ENCODE data around the gene TAF7L.

TAF7L gene

DNA sequence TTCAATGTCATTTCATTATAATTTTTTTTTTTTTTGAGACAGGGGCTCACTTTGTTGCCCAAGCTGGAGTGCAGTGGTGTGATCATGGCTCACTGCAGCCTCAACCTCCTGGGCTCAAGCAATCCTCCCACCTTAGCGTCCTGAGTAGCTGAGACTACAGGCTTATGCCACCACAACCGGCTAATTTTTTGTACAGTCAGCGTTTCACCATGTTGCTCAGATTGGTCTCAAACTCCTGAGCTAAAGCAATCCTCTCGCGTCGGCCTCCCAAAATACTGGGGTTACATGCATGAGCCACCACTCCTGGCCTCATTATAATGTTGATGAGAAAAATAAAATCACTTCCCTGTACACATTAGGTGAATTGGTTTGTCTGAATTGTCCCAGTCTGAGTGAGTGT is 16.9 kb downstream of the TAF7L start:
- no peaks in the 10 kb centered on the region for H3K9me2 ChIP-seq (replicated peaks; ENCODE audit: insufficient read depth, low read length)
- no peaks in the 10 kb centered on the region for H3F3A ChIP-seq (ENCODE audit: insufficient read depth)
- H2AFZ ChIP-seq (ENCODE audit: low read depth, low read length, severe bottlenecking) = no peak overlapping the region
- H3K79me2 ChIP-seq (ENCODE audit: insufficient read depth, low read length) = no peaks in the 10 kb centered on the region
- H3K9me3 ChIP-seq (ENCODE audit: insufficient read depth, low read length) = no peaks in the 10 kb centered on the region
- TF ChIP-seq, protein P1, sequence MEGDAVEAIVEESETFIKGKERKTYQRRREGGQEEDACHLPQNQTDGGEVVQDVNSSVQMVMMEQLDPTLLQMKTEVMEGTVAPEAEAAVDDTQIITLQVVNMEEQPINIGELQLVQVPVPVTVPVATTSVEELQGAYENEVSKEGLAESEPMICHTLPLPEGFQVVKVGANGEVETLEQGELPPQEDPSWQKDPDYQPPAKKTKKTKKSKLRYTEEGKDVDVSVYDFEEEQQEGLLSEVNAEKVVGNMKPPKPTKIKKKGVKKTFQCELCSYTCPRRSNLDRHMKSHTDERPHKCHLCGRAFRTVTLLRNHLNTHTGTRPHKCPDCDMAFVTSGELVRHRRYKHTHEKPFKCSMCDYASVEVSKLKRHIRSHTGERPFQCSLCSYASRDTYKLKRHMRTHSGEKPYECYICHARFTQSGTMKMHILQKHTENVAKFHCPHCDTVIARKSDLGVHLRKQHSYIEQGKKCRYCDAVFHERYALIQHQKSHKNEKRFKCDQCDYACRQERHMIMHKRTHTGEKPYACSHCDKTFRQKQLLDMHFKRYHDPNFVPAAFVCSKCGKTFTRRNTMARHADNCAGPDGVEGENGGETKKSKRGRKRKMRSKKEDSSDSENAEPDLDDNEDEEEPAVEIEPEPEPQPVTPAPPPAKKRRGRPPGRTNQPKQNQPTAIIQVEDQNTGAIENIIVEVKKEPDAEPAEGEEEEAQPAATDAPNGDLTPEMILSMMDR (IDR thresholded peaks at IDR 0.05; ENCODE audit: insufficient read depth, low read length, poor library complexity, severe bottlenecking) = no peak
- no peak for TF ChIP-seq EZH2phosphoT487 (conservative IDR thresholded peaks at IDR 0.05; ENCODE audit: low read length)
- H3K4me2 ChIP-seq (ENCODE audit: low read depth, low read length, poor library complexity, severe bottlenecking) = no peak overlapping the region
- H3K27ac ChIP-seq (ENCODE audit: low read depth, low read length) = no peak overlapping the region
- no peaks in the 10 kb centered on the region for H4K20me1 ChIP-seq (ENCODE audit: low read depth, low read length)
- no peaks in the 10 kb centered on the region for H3K36me3 ChIP-seq (ENCODE audit: low read length)
- H3K9ac ChIP-seq (ENCODE audit: low read length) = no peak overlapping the region
- no peaks in the 10 kb centered on the region for H3K27me3 ChIP-seq (ENCODE audit: low read length)
- H3K4me3 ChIP-seq (ENCODE audit: insufficient read depth, low read length, poor library complexity, severe bottlenecking) = no peak overlapping the region

DNA sequence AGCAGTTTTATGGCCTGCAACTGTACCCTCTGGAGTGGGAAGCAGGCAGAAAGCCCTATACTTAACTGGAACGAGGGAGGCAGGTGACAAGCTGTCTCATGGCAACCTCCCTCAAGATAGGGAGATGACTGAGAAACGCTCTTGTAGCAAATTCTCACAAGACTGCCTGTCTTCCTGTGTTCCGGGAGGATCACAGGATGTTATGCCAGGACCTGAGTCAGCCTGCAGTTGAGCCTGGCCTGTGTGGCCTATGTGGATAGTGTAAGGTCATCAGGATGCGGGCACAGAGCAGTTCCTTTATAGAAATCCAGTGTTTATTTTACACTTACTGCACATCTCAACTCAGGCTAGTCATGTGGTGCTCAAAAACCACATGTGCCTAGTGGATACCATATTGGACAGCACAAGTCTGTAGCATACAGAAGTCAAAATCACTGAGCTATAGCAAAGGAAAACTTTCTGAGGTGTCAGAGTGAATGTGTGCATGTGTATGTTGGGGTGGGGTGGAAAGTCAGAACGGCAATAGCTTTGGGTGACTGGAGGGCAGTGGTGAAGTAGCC is 25.2 kb downstream of the TAF7L start:
- no peaks in the 10 kb centered on the region for H4K20me1 ChIP-seq (ENCODE audit: low read depth, low read length)
- H3K36me3 ChIP-seq (ENCODE audit: low read length) = no peaks in the 10 kb centered on the region
- H2AFZ ChIP-seq (ENCODE audit: low read depth, low read length, severe bottlenecking) = no peak overlapping the region
- no peaks in the 10 kb centered on the region for H3K27me3 ChIP-seq (ENCODE audit: low read length)
- no peak overlapping the region for H3K9ac ChIP-seq (ENCODE audit: low read length)
- no peaks in the 10 kb centered on the region for H3K9me3 ChIP-seq (ENCODE audit: insufficient read depth, low read length)
- H3K4me2 ChIP-seq (ENCODE audit: low read depth, low read length, poor library complexity, severe bottlenecking) = no peak overlapping the region
- no peaks in the 10 kb centered on the region for H3F3A ChIP-seq (ENCODE audit: insufficient read depth)
- H3K4me3 ChIP-seq (ENCODE audit: insufficient read depth, low read length, poor library complexity, severe bottlenecking) = no peak overlapping the region
- H3K9me2 ChIP-seq (replicated peaks; ENCODE audit: insufficient read depth, low read length) = no peaks in the 10 kb centered on the region
- H3K79me2 ChIP-seq (ENCODE audit: insufficient read depth, low read length) = no peaks in the 10 kb centered on the region
- TF ChIP-seq, protein P1 (IDR thresholded peaks at IDR 0.05; ENCODE audit: insufficient read depth, low read length, poor library complexity, severe bottlenecking) = no peak
- no peak for TF ChIP-seq EZH2phosphoT487 (conservative IDR thresholded peaks at IDR 0.05; ENCODE audit: low read length)
- H3K27ac ChIP-seq (ENCODE audit: low read depth, low read length) = no peak overlapping the region

DNA sequence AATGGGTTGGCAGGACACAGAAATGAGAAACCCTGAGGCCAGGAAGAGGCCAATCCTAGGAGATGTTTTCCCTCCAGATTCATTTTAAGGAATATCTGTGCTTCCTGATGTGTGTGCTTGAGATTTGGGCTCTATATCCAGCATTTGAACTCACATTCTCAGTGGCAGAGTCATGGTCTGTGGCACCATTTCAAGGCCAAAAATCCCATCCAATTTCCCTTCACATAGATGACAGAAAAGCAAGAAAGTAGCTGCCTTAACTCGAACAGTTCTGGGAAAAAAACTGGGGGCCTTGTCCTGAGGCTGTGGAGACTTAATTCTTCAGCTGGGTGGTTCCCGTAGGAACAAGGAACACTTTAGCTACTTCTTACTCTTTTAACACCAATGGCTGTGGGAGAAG is 27.4 kb downstream of the TAF7L start:
- Histone ChIP-seq H3F3A (ENCODE audit: insufficient read depth) (no peaks in the 10 kb centered on the region), H3K36me3 (ENCODE audit: low read length) (no peaks in the 10 kb centered on the region), H3K9ac (ENCODE audit: low read length) (no peak overlapping the region), H3K4me2 (ENCODE audit: low read depth, low read length, poor library complexity, severe bottlenecking) (no peak overlapping the region), H3K27ac (ENCODE audit: low read depth, low read length) (no peak overlapping the region), H4K20me1 (ENCODE audit: low read depth, low read length) (no peaks in the 10 kb centered on the region), H3K27me3 (ENCODE audit: low read length) (no peaks in the 10 kb centered on the region), H3K9me3 (ENCODE audit: insufficient read depth, low read length) (no peaks in the 10 kb centered on the region), H3K9me2 (replicated peaks; ENCODE audit: insufficient read depth, low read length) (no peaks in the 10 kb centered on the region), H3K4me3 (ENCODE audit: insufficient read depth, low read length, poor library complexity, severe bottlenecking) (no peak overlapping the region), H2AFZ (ENCODE audit: low read depth, low read length, severe bottlenecking) (no peak overlapping the region), H3K79me2 (ENCODE audit: insufficient read depth, low read length) (no peaks in the 10 kb centered on the region)
- TF ChIP-seq, protein P1 (IDR thresholded peaks at IDR 0.05; ENCODE audit: insufficient read depth, low read length, poor library complexity, severe bottlenecking) = no peak
- TF ChIP-seq EZH2phosphoT487 (conservative IDR thresholded peaks at IDR 0.05; ENCODE audit: low read length) = no peak

Data from SU-DHL-6 (cell line).